GM21576 (cell line): Measurements from ENCODE around the gene MTX1.
"Not testable (repeated sequence)": the region's sequence is repeated elsewhere in the genome, so short reads cannot be mapped to it uniquely, and the experiment has no call there.

ENCODE experiments used
- ATAC-seq: cut with Tn5 transposase; IDR thresholded peaks from one replicate; pipeline ENCODE4 v1.9.1; 2021; ENCODE audit warnings: mild to moderate bottlenecking, moderate library complexity; ENCODE audit not compliant: unreplicated experiment

MTX1 gene

GRCh38 chr1:155206891-155207805 is 1.3 kb upstream of the MTX1 start:
- no peak for ATAC-seq

GRCh38 chr1:155207806-155208540 is 522 bp upstream of the MTX1 start, which contains the start of gene THBS3:
Gene THBS3, minus strand, starts transcription at chr1:155207897. Its CDS starts 21 bp downstream, at chr1:155207876.
- no peak for ATAC-seq

GRCh38 chr1:155209312-155209721 is 822 bp downstream of the MTX1 start:
- ATAC-seq, result peak; percentile 10

GRCh38 chr1:155210314-155211104 is 2.0 kb downstream of the MTX1 start:
- no peak for ATAC-seq

- ATAC-seq, result not testable (repeated sequence)
Observed at GRCh38 chr1:155211381-155212050, 3.0 kb downstream of the MTX1 start.

GRCh38 chr1:155212051-155212440 is 3.6 kb downstream of the MTX1 start:
- ATAC-seq, result not testable (repeated sequence)

GRCh38 chr1:155214702-155215101 is 6.2 kb downstream of the MTX1 start:
- ATAC-seq, result not testable (repeated sequence)

GRCh38 chr1:155218854-155219591 is 10.5 kb downstream of the MTX1 start:
- ATAC-seq, result no peak

GRCh38 chr1:155219592-155220031 is 11.1 kb downstream of the MTX1 start:
- ATAC-seq, result no peak

- ATAC-seq, result not testable (repeated sequence)
Observed at GRCh38 chr1:155220211-155220965, 11.9 kb downstream of the MTX1 start.

- no peak for ATAC-seq
Observed at GRCh38 chr1:155223047-155223446, 14.6 kb downstream of the MTX1 start.

GRCh38 chr1:155225404-155225759 is 16.9 kb downstream of the MTX1 start:
- not testable (repeated sequence) for ATAC-seq

GRCh38 chr1:155226188-155226909 is 17.9 kb downstream of the MTX1 start:
- ATAC-seq, result peak; percentile 39

GRCh38 chr1:155226910-155227260 is 18.4 kb downstream of the MTX1 start:
- peak; percentile 13 for ATAC-seq

GRCh38 chr1:155227261-155228095 is 19.0 kb downstream of the MTX1 start:
- peak; percentile 85 for ATAC-seq

GRCh38 chr1:155228096-155228427 is 19.6 kb downstream of the MTX1 start:
- ATAC-seq, result no peak

- ATAC-seq, result not testable (repeated sequence)
Observed at GRCh38 chr1:155231302-155231701, 22.8 kb downstream of the MTX1 start.
